Skeletal muscle tissue (tissue), 4 donors: ENCODE results near the gene LCP1. TPM values are rescaled to one million over a fixed set of nuclear protein-coding genes. Genes with fewer than 3 reads are reported as not detected.

Experiments used
- H3K27ac ChIP-seq: one replicate; pipeline ENCODE4 v1.7.0; 2013; ENCODE audit warnings: mild to moderate bottlenecking, low read depth, low read length, inconsistent platforms
- H3K27me3 ChIP-seq, 3 donors: one replicate each; pipeline ENCODE4 v1.7.0; 2013; ENCODE audit warnings: low read length in 3 of 3; ENCODE audit not compliant: control insufficient read depth in 3 of 3, insufficient read depth in 3 of 3
- H3K36me3 ChIP-seq, 3 donors: one replicate each; pipeline ENCODE4 v1.7.0; 2013; ENCODE audit warnings: low read length in 3 of 3; ENCODE audit not compliant: control insufficient read depth in 3 of 3, insufficient read depth in 3 of 3
- H3K4me1 ChIP-seq, 3 donors: one replicate each; pipeline ENCODE4 v1.7.0; 2013; ENCODE audit warnings: low read length in 3 of 3, mild to moderate bottlenecking in 3 of 3; ENCODE audit not compliant: control insufficient read depth in 3 of 3, insufficient read depth in 3 of 3
- H3K4me3 ChIP-seq, 3 donors: one replicate each; pipeline ENCODE4 v1.7.0; 2013; ENCODE audit warnings: low read length in 3 of 3
- H3K9ac ChIP-seq, 3 donors: one replicate each; pipeline ENCODE4 v1.7.0; 2013; ENCODE audit warnings: low read length in 3 of 3, mild to moderate bottlenecking in 3 of 3, moderate library complexity in 2 of 3, low read depth in 1 of 3
- H3K9me3 ChIP-seq, 3 donors: one replicate each; pipeline ENCODE4 v1.7.0; 2013; ENCODE audit warnings: low read length in 3 of 3; ENCODE audit not compliant: control insufficient read depth in 3 of 3
- total RNA-seq: library from RNA; depleted of rRNA; stranded (reverse); fragments of >200 nt; gene quantifications from one replicate; pipeline ENCODE4 v1.2.3, GENCODE V29; 2014
- donor health status: Osteomylitis.

The LCP1 gene
- total RNA-seq, 1 donor from 2014 or later: 25.6 TPM

GRCh38 chr13:46124531-46124966, 57.4 kb downstream of the LCP1 start:
- H3K9ac ChIP-seq: no peak overlapping the region
- H3K4me3 ChIP-seq: no peak overlapping the region
- no peaks in the 10 kb centered on the region for H3K4me1 ChIP-seq
- H3K9me3 ChIP-seq: no peaks in the 10 kb centered on the region
- peaks cover 0 to 3% (median 0%) of the 10 kb centered on the region in 3 donors for H3K27me3 ChIP-seq
- no peaks in the 10 kb centered on the region for H3K36me3 ChIP-seq
- H3K27ac ChIP-seq: no peak overlapping the region

GRCh38 chr13:46122304-46122703, 59.7 kb downstream of the LCP1 start:
- Histone ChIP-seq H3K27ac (no peak overlapping the region), H3K9me3 (no peaks in the 10 kb centered on the region), H3K27me3 (no peaks in the 10 kb centered on the region), H3K4me3 (no peak overlapping the region), H3K9ac (no peak overlapping the region), H3K36me3 (no peaks in the 10 kb centered on the region), H3K4me1 (no peaks in the 10 kb centered on the region)

GRCh38 chr13:46121597-46122163, 60.3 kb downstream of the LCP1 start:
- H3K27ac ChIP-seq: no peak overlapping the region
- H3K4me1 ChIP-seq: no peaks in the 10 kb centered on the region
- no peak overlapping the region for H3K9ac ChIP-seq
- H3K4me3 ChIP-seq: no peak overlapping the region
- H3K9me3 ChIP-seq: no peaks in the 10 kb centered on the region
- no peaks in the 10 kb centered on the region for H3K36me3 ChIP-seq
- H3K27me3 ChIP-seq: no peaks in the 10 kb centered on the region

GRCh38 chr13:46121033-46121432, 60.9 kb downstream of the LCP1 start:
- H3K27ac ChIP-seq: no peak overlapping the region
- H3K9me3 ChIP-seq: no peaks in the 10 kb centered on the region
- no peaks in the 10 kb centered on the region for H3K27me3 ChIP-seq
- H3K4me1 ChIP-seq: no peaks in the 10 kb centered on the region
- no peak overlapping the region for H3K4me3 ChIP-seq
- no peaks in the 10 kb centered on the region for H3K36me3 ChIP-seq
- no peak overlapping the region for H3K9ac ChIP-seq

- Histone ChIP-seq H3K27ac (no peak overlapping the region), H3K9ac (no peak overlapping the region), H3K4me1 (no peaks in the 10 kb centered on the region), H3K36me3 (no peaks in the 10 kb centered on the region), H3K9me3 (no peaks in the 10 kb centered on the region), H3K27me3 (no peaks in the 10 kb centered on the region), H3K4me3 (no peak overlapping the region)
These were observed 61.9 kb downstream of the LCP1 start for GRCh38 chr13:46119883-46120614.

- Histone ChIP-seq H3K4me3 (no peak overlapping the region), H3K27me3 (no peaks in the 10 kb centered on the region), H3K27ac (no peak overlapping the region), H3K9me3 (no peaks in the 10 kb centered on the region), H3K9ac (no peak overlapping the region), H3K36me3 (no peaks in the 10 kb centered on the region), H3K4me1 (no peaks in the 10 kb centered on the region)
These were observed 65.1 kb downstream of the LCP1 start for GRCh38 chr13:46116653-46117502.

GRCh38 chr13:46114613-46115012, 67.4 kb downstream of the LCP1 start:
- Histone ChIP-seq H3K36me3 (no peaks in the 10 kb centered on the region), H3K4me3 (no peak overlapping the region), H3K9ac (no peak overlapping the region), H3K9me3 (no peaks in the 10 kb centered on the region), H3K27ac (no peak overlapping the region), H3K27me3 (no peaks in the 10 kb centered on the region), H3K4me1 (no peaks in the 10 kb centered on the region)

- H3K9ac ChIP-seq: no peak overlapping the region
These were observed 68.4 kb downstream of the LCP1 start for GRCh38 chr13:46113596-46113995.

GRCh38 chr13:46111151-46111550, 70.8 kb downstream of the LCP1 start:
- no peak overlapping the region for H3K9ac ChIP-seq
- no peaks in the 10 kb centered on the region for H3K9me3 ChIP-seq
- H3K4me3 ChIP-seq: no peak overlapping the region
- no peaks in the 10 kb centered on the region for H3K36me3 ChIP-seq
- peaks cover 0 to 2% (median 0%) of the 10 kb centered on the region in 3 donors for H3K27me3 ChIP-seq
- no peak overlapping the region for H3K27ac ChIP-seq
- no peaks in the 10 kb centered on the region for H3K4me1 ChIP-seq

More at GRCh38 chr13:46113596-46113995, 68.4 kb downstream of the LCP1 start:
- no peaks in the 10 kb centered on the region for H3K4me1 ChIP-seq
- no peak overlapping the region for H3K4me3 ChIP-seq
- H3K36me3 ChIP-seq: no peaks in the 10 kb centered on the region
- H3K27ac ChIP-seq: no peak overlapping the region
- H3K27me3 ChIP-seq: peaks cover 0 to 2% (median 0%) of the 10 kb centered on the region in 3 donors
- H3K9me3 ChIP-seq: no peaks in the 10 kb centered on the region

GRCh38 chr13:46109451-46109850, 72.5 kb downstream of the LCP1 start:
- Histone ChIP-seq H3K36me3 (no peaks in the 10 kb centered on the region), H3K27me3 (peaks cover 0 to 2% (median 0%) of the 10 kb centered on the region in 3 donors), H3K4me3 (no peak overlapping the region), H3K9ac (no peak overlapping the region), H3K9me3 (no peaks in the 10 kb centered on the region), H3K4me1 (no peaks in the 10 kb centered on the region), H3K27ac (no peak overlapping the region)
